GM12892 (cell line): Measurements from ENCODE around the gene NSMF.

Source experiments
- POLR2A ChIP-seq: IDR thresholded peaks from 2 replicates; pipeline ENCODE4 v1.6.1; 2011; ENCODE audit warnings: low read depth, low read length, control low read depth
- POLR2AphosphoS5 ChIP-seq: IDR thresholded peaks from 2 replicates; pipeline ENCODE4 v1.6.1; 2011; ENCODE audit warnings: low read depth, low read length, control low read depth

DNA sequence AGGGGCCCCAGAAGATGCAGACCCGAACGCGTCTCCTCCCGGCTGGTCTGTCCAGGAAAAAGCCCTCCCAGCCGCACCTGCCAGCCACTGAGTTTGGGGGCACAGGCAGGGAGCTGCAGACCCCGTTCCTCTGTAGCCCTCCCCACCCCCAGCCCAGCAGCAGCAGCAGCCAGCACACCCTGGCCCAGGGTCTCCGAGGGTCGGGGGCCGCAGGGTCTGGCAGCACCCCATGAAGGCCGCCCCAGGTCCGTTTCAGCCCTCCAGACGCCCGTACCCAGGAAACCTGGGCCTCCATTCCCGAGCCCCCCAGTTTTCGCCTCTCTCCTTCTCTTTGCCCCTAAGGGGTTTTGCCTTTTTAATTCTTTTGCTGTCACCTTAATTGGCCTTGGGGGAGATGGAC lies 55.9 kb downstream of the NSMF start:
- TF ChIP-seq POLR2AphosphoS5 (no peak), POLR2A (no peak)
